Skeletal muscle cell (primary cell): Measurements from ENCODE around the gene NCLN.
"Not testable (repeated sequence)": the region's sequence is repeated elsewhere in the genome, so short reads cannot be mapped to it uniquely, and the experiment has no call there.

ENCODE experiments used
- DNase-seq: peaks from one replicate; pipeline ENCODE4 v3.0.0-alpha.2; 2010; ENCODE audit warnings: low read depth
- H3K4me3 ChIP-seq: 2 replicates; pipeline ENCODE4 v1.5.1; 2011; ENCODE audit warnings: low read depth, mild to moderate bottlenecking, control low read depth, low read length, moderate library complexity

NCLN gene

DNA sequence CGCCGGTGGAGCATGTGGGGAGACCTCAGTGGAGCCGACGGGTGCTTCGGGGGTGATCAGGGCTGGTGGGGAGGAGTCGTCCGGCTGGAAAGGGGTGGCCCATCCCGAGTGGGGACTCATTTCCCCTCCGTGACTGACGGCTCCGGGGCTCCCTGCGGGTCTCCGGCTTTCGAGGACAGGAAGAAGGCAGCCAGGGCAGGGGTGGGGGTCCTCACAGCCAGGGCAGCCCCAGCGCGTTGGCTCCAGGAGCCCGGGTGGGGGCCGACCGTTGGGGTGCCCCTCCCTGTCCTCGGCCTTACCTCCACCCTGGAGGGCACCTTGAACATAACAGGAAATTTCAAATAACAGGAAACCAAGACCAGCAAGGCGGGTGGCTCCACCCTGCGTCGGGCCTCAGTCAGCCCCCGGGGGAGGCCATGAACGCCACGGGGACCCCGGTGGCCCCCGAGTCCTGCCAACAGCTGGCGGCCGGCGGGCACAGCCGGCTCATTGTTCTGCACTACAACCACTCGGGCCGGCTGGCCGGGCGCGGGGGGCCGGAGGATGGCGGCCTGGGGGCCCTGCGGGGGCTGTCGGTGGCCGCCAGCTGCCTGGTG lies 7.3 kb upstream of the NCLN start, which contains the start of gene S1PR4:
S1PR4 (plus strand) TSS at position 393 of the 596 bp plus-strand sequence; CDS start at position 417, 24 bp downstream.
- no peak for DNase-seq
- H3K4me3 ChIP-seq: no peak within 1 kb of the TSS

DNA sequence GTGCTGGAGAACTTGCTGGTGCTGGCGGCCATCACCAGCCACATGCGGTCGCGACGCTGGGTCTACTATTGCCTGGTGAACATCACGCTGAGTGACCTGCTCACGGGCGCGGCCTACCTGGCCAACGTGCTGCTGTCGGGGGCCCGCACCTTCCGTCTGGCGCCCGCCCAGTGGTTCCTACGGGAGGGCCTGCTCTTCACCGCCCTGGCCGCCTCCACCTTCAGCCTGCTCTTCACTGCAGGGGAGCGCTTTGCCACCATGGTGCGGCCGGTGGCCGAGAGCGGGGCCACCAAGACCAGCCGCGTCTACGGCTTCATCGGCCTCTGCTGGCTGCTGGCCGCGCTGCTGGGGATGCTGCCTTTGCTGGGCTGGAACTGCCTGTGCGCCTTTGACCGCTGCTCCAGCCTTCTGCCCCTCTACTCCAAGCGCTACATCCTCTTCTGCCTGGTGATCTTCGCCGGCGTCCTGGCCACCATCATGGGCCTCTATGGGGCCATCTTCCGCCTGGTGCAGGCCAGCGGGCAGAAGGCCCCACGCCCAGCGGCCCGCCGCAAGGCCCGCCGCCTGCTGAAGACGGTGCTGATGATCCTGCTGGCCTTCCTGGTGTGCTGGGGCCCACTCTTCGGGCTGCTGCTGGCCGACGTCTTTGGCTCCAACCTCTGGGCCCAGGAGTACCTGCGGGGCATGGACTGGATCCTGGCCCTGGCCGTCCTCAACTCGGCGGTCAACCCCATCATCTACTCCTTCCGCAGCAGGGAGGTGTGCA lies 6.6 kb upstream of the NCLN start:
- no peak overlapping the region for H3K4me3 ChIP-seq
- DNase-seq: no peak

GRCh38 chr19:3179739-3180293 lies 5.9 kb upstream of the NCLN start:
- no peak for DNase-seq
- H3K4me3 ChIP-seq: no peak overlapping the region

GRCh38 chr19:3183721-3184641 lies 1.7 kb upstream of the NCLN start:
- H3K4me3 ChIP-seq: no peak overlapping the region
- DNase-seq: no peak

DNA sequence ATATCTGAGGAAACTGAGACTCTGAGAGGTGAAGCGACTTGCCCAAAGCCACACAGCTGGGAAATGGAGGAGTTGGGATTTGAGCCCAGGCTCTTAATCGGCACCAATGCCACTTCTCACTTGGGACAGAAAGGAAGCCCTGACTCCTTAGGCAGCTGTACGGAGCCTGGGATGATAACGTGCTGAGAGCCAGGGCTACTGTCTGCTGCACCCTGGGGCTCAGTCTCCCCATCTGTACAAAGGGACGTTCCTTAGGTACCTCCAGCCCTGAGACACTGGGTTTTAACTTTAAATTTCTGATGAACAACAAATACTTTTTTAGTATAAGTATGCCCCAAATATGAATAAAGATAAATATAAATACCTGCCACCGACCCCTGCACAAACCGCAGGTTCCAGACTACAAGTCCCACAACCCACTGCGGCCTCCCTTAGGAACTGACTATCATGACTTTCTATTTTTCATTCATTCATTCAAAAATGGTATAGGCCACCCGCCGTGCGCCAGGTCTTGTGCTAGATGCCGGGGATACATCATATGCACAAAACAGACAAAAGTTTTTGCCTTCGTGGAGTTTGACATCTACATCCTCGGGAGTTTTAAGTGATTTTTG lies 776 bp upstream of the NCLN start:
- DNase-seq: peak; percentile 28

GRCh38 chr19:3186160-3186688 lies 494 bp downstream of the NCLN start:
- peak overlapping the region; percentile 92 for H3K4me3 ChIP-seq
- no peak for DNase-seq

More for the DNA sequence above, 776 bp upstream of the NCLN start:
- peak overlapping the region; percentile 92 for H3K4me3 ChIP-seq

DNA sequence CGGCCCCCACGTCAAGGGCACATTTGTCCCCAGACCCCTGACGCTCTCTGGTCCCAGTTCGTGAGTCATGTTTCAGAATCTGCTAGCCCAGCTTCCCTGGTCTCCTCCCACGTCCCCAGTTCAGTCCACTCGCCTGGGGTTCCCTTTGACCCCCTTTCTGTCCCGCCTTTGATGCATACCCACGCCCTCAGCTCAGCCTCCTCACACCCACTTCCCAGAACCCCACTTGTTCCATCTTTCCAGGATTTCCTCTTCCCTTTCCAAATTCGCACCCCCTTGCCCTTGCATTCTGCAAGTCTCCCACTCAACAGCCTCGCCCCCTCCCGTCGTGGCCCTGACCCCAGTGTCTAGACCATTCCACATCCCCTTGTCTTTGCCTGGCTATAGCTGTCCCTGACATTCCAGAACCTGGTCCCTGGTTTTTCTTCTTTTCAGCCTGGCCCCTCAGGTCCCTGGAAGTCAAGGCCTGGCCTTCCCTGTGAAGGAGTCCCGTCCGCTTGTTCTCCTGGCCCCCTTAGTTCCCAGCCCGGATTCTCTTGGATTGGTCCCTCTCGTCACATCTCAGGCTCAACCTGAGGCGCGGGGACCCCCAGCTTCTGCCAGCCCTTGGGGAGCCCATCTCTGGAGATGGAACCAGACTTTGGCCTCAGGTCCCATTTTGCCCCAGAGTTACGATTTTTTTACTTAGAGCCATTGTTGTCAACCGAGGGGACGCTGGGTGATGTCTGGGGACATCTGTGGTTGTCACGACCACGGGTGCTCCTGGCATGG lies 1.3 kb downstream of the NCLN start:
- peak overlapping the region; percentile 92 for H3K4me3 ChIP-seq
- DNase-seq: no peak

GRCh38 chr19:3187662-3188511 lies 2.2 kb downstream of the NCLN start:
- H3K4me3 ChIP-seq: no peak overlapping the region
- DNase-seq: no peak

DNA sequence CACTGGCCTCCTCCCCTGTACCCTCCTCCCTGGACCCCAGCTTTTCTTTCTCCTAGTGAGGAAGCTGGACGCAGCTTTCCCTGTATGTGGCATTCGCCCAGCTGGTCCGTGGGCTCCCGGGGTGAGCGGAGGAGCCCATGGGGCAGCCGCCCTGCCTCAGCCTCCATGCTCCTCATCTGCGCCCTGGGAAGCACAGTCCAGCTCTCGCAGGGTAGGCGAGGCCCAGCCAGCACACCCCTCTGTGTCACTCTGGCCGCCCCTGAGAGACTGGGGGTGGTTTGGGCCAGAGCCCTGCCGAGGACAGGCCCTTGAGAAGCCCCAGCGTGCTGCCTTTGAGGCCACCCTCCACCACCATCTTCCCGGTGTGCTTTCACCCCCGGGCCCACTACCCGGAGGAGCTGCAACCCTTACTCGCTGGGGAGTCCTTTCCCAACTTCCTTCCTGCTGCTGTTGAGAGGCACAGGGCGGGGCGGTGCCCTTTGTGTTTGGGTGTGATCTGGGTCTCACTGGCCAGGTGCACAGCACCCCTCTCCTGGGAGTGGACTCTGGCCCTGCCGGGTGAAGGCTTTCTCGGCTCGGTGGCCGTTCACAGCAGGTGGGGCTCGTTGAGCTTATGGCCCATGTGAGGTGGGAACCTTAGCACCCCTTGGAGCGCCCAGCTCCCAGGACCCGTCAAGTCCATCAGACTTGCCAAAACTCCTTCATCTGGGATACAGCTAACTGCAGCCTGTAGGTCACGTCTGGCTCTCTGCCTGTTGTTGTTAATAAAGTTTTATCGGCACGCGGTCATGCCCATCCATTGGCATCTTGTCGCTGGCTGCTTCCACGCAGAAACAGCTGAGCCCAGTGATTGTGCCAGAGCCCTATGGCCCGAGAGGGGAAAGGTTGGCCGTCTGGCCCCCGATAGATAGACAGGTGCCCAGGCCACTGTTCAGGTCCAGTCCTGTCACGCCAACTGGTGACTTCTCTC lies 3.2 kb downstream of the NCLN start:
- no peak for DNase-seq
- no peak overlapping the region for H3K4me3 ChIP-seq

- DNase-seq: no peak
- no peak overlapping the region for H3K4me3 ChIP-seq
Measured at GRCh38 chr19:3189702-3190469, 4.2 kb downstream of the NCLN start.

DNA sequence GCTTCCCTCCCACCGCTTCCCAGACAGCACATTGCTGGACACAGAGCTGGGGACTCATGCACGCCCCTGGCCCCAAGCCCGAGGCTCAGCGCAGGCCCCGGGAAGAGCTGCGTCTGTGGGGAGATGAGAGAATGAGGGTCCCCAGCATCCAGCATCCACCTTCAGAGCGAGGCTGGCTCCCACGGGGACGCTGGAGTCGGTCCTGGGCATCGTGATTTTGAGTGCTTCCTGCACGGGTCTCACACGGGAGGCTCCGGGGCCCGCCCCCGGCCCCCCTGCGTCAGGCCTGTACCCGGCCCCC lies 4.7 kb downstream of the NCLN start:
- no peak overlapping the region for H3K4me3 ChIP-seq
- DNase-seq: no peak

DNA sequence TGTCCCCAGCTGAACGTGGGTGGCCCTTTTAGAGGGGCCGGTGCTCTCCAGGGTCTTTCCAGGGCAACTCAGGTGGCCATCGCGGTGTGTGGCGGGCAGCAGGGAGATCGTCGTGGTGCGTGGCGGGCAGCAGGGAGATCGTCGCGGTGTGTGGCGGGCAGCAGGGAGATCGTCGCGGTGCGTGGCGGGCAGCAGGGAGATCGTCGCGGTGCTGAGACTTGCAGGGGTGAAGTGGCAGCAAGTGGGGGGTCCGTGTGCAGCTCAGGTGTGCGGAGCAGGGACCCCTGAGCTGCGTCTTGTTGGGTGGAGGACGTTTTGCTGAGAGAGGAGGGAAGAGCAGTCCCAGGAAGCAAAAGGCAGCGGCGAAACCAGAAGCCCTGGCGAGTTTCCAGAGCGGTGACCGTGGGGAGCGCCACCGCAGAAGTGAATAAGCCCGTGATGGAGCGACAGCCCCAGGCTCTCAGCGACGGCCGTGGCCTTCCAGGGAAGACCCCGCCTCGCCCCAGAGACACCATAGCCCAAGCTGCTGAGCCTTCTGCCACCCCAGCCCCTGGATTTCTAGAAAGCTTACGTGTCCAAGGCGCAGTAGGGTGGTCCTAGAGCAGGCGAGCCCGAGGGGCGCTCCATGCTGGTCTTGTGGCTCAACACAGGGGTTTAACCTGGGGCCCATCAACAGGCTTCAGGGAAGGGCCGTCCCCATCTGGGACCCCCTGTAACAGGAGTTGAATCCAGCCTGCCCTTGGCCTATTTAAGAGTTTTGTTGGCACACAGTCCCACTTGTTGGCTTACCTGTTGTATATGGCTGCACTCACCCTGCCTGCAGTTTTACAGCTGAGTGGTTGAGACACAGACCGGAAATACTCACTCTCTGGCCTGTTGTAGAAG lies 5.4 kb downstream of the NCLN start:
- no peak for DNase-seq
- H3K4me3 ChIP-seq: no peak overlapping the region

GRCh38 chr19:3191806-3192104 lies 6.0 kb downstream of the NCLN start:
- H3K4me3 ChIP-seq, DNase-seq: not testable (repeated sequence)

- DNase-seq: no peak
- no peak overlapping the region for H3K4me3 ChIP-seq
Measured at GRCh38 chr19:3192228-3192635, 6.5 kb downstream of the NCLN start.

DNA sequence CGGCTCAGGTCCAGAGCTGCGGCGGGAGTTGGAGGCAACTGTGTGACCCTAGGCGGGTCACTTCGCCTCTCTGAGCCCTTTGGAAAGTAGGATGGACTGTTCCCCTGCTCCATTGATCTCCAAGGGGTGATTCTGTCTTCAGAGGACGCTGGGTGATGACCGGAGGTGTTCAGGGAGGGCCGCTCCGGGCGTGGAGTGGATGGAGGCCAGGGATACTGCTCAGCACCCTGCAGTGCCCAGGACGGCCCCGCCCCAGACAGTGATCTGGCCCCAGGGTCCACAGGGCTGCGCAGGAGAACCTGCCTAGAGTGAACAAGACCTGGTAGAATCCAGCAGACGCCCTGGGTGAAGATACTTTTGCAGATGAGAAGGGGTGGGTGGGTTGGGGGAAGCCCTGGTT lies 7.0 kb downstream of the NCLN start:
- no peak overlapping the region for H3K4me3 ChIP-seq

More for the DNA sequence above, 7.0 kb downstream of the NCLN start:
- no peak for DNase-seq
